ENCODE measurements around the gene ADARB2. TPM values are rescaled to one million over a fixed set of nuclear protein-coding genes. Genes with fewer than 3 reads are reported as not detected.
"Not testable (repeated sequence)": the region's sequence is repeated elsewhere in the genome, so short reads cannot be mapped to it uniquely, and the experiment has no call there.

Gene ADARB2
- total RNA-seq (2014; rRNA removed; shearing (Covaris generic)) = 1.6 and 1.9 TPM in 2 replicates
- polyA plus RNA-seq (2014; cell fraction: nucleus; rRNA removed) = 1.3 and 2.1 TPM in 2 replicates

DNA sequence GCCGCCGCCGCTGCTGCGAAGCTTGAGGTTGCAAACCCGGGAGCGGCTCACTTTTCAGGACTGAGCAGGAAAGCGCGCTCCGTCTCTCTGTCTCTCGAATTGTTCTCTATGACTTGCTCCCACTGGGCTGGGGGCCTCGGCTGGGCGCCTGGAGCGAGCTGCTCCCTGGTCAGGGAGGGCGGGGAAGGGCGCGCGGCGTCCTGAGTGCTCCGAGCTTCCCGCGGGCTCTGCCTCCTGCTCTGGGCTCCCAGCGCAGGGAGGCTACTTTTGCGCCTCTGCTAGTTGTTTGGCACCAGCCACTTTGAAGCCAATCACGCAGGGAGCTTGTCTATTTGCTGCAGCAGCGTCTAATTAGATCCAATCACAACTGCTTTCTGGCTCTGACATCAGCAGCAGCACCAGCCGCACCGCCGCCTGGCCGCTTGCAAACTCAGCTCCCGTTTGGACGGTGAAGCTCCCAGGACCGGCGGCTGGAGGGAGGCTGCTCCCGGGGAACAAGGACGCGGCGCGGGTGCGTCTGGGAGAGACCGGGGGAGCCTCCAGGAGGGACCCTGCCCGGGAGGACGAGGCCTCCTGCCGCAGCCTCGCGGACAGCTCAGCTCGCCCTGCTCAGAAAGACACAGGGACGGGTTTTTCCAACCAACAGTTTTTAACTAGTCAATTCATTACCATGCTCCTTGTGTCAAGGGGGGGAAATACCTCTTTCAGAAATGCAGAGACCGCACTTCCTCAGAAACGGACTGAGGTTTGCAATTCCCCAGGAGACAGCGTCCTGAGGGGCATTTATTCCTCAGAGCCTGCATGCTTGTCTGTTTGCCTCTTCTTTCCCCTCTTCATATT lies at the start of gene ADARB2:
ADARB2 (minus strand) TSS at position 304 of the 840 bp plus-strand sequence.
- peak; percentile 81 for DNase-seq (ENCODE audit: extremely low read depth, low read depth)

DNA sequence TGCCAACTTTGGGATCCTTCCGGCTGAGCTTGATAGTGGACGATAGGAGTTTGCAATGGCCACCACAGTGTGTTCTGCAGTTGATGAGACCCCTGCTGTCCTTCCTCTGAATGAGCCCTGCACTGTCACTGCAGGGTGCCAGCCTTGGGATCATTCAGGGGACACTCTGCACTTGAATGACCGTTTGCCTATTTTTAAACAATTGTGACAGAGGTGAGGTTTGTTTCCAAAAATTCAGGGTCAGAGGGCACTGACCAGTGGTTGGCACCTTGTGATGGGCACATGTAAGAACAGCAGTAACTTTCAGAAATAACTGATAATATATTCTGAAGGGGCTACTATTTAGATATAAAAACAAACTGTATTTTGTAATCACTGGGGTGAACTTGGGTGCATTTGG lies 48.5 kb upstream of the ADARB2 start:
- no peak for DNase-seq (ENCODE audit: extremely low read depth, low read depth)

DNA sequence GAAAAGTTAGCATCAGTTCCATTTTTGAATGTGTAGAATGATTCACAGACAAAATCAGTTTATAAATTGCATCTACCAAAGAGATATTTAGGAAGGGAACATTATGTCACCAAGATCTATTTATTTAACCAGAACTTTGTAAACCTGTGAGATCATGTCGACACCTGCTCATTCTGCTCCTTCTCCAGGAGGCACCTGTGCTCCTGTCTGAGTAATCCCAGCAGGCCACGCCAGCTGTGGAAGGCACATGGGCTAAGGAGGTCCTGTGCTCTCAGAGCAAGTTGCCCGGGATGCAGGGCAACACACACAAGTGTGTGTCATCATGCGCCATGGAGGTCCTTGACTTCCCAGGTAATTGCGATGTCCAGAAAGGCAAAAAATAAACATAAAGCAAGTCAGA lies 45.5 kb upstream of the ADARB2 start:
- DNase-seq (ENCODE audit: extremely low read depth, low read depth) = no peak

DNA sequence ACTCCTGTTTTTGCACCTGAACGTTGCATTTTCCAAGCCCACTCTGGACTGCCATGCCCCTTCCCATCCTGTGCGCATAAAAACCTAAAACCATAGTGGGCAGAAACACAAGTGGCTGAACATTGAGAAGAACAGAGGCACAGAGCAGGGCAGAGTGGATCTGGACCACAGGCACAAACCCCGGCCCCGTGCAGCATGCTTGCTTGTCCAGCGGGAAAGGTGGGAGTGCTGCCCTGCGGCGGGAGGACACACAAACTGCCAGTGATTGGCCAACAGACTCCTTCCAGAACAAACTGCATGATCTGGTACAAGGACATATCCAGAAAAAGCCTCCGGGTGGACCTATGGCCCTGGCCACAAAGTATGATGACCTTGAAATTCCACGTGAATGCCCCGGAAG lies 42.5 kb upstream of the ADARB2 start:
- no peak for DNase-seq (ENCODE audit: extremely low read depth, low read depth)

DNA sequence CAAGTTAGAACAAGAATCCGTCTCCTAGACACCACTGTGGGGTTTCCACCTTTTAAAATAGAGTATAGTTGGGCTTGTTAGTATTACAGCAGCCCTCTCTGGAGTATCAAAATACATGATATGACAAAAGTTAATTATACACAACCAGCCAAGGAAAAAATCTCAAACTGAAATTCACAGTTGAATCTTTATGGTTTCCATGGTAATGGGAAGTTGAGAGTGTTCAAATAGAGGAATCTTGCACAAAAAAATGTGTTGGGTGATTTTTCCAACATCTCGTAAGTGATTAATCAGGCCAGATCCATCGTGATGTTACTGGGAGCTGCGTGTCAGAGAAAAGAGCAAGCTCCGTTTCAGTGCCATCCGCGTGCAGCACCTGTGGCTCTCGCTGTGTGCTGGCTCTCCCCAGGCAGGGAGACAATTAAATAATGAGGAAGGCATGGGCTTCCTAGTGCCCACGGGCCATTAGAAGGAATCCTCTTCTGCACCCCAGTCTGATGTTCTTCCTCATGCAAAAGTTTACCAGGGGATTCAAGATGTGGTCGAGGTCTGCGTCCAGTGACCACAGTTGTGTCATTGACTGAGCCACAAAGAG lies 41.1 kb upstream of the ADARB2 start:
- DNase-seq (ENCODE audit: extremely low read depth, low read depth) = no peak

DNA sequence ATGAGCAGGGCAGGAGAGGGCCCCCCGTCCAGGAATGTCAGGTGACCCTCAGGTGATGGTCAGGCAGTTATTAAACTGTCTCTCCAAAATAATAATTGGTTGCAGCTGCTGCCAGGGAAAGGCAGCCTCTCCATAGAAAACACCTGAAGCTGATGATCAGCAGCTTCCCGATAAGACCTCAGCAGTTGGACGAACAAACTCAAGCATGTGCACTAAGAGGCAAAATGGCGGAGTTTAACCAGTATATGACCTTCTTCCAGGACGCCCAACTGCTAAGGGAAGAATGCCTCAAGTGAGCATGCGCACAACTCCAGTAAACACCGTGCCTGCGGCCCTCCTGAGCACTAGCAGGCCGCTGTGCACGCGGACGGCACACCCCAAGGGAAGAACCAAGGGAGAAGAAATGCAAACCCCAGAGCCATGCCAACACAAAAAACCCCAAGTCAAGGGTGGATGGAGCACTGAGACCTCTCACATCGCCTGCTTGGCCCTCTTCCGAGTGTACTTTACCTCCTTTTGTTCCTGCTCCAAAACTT lies 38.9 kb upstream of the ADARB2 start:
- no peak for DNase-seq (ENCODE audit: extremely low read depth, low read depth)

DNA sequence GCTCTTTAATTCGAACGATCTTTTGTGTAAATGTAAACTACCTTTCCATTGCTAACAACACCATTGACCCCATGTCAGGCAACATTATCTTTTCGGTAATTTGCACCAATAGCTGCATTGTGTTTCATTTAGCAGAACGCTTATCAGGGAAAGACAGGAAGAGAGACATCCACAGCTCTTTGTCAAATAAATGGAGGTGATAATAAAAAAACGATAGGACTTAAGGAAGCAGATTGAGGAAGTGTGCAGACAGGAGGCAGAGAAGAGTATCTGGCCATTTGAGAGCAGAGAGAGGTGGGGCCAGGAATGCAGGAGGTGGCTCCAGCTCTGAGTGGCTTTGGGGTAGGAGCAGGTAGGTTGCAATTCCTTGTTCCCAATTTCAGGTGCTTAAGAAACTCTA lies 37.5 kb upstream of the ADARB2 start:
- no peak for DNase-seq (ENCODE audit: extremely low read depth, low read depth)

DNA sequence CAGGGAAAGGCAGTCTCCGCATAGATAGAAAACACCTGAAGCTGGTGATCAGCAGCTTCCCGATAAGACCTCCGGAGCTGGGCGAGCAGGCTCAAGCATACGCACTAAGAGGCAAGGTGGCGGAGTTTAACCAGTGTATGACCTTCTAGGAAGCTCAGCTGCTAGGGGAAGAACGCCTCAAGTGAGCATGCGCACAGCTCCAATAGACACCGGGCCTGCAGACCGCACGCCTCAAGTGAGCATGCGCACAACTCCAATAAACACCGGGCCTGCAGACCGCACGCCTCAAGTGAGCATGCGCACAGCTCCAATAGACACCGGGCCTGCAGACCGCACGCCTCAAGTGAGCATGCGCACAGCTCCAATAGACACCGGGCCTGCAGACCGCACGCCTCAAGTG lies 35.9 kb upstream of the ADARB2 start:
- not testable (repeated sequence) for DNase-seq (ENCODE audit: extremely low read depth, low read depth)

DNA sequence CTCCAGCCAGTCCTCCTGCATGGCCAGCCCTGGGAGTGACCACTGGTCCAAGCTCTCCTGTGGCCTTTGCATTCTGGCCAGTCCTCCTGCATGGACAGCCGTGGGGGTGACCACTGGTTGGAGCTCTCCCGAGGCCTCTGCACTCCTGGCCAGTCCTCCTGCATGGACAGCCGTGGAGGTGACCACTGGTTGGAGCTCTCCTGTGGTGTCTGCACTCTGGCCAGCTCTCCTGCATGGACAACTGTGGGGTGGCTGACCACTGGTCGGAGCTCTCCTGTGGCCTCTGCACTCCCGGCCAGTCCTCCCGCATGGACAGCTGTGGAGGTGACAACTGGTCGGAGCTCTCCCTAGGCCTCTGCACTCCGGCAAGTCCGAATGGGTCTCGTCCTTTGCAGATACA lies 28.7 kb upstream of the ADARB2 start:
- DNase-seq (ENCODE audit: extremely low read depth, low read depth) = no peak

DNA sequence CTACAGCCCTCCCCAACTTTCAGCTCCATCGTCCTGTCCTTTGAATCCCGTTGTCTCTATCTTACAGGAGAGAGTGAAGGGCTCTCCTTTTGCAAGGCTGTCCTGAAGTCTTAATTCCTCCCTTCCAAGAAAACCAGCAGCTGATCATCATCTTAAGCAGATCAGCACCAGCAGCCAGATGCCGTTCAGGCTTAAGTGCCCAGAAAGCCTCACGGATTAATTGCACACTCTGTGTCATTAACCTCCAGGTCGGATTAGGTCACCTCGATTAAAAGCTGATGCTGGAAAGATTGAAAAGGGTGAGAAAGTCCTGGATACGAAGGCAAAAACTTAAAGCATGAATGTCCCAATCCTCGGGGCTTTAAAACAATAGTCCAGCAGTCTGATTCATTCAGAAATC lies 24.8 kb upstream of the ADARB2 start:
- DNase-seq (ENCODE audit: extremely low read depth, low read depth) = no peak

DNA sequence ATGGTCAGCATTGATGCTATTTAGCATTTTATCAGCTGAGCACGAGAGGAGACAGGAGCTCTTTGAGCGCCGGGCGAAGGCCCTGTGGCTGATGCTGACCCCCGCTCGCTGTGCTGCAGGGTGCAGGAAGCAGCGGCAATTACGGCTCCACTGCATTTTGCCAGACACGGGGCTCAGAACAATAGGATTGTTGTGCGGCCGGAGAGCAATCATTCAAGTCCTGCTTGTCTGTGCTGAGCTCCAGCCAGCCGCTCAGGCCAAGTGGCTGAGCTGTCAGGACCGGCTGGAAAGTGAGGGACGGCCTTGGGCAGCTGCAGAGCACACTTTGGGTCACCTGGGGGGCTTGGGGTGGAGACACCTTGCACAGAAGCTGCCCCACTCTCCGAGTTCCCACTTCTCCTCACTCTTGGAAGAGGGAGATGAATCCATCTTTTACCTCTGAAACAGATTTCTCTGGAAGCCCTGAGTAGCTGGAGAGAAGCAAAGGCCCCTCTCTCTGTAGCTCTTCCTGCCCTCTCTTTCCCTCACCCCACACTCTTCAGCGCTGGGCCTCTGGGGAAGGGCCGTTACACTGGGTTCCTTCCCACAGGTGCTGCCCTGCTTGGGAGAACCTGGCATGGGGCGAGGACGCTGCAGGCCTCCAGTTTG lies 17.3 kb upstream of the ADARB2 start:
- no peak for DNase-seq (ENCODE audit: extremely low read depth, low read depth)

DNA sequence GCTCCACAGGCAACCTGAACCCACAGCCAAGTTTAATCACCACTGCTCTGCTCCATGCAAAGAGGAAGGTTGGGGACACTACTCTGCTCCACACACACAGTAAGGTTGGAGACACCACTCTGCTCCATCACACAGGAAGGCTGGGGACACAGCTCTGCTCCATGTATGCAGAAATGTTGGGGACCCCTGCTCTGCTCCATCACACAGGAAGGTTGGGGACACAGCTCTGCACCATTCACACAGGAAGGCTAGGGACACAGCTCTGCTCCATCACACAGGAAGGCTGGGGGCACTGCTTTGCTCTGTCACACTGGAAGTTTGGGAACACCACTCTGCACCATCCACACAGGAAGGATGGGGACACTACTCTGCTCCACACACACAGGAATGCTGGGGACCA lies 14.8 kb upstream of the ADARB2 start:
- no peak for DNase-seq (ENCODE audit: extremely low read depth, low read depth)

DNA sequence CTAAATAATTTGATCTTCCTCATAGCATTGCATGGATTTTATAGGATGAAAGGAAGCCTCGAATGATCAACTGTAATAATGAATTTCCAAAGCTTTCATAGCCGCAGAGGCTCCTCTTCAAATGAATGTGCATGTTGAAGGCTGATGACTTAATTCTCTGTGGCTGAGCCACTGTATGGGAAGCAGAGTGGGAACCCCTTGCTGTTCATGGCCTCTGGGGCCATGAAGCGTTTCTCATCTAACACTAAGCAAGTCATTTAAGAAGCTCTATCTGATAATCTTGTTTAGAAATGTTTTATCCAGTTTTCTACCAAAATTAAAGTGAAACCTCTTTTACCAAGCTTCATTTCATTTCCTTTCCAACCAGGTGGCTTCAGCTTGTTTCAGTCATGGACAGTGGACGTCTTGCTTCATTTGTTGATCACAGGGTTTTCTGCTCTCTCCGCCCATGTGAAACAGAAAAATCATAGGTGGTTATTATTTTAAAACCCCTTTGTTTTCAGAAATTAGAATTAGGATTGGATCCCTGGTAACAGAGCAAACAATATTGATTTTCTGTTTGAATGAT lies 10.3 kb upstream of the ADARB2 start:
- no peak for DNase-seq (ENCODE audit: extremely low read depth, low read depth)

DNA sequence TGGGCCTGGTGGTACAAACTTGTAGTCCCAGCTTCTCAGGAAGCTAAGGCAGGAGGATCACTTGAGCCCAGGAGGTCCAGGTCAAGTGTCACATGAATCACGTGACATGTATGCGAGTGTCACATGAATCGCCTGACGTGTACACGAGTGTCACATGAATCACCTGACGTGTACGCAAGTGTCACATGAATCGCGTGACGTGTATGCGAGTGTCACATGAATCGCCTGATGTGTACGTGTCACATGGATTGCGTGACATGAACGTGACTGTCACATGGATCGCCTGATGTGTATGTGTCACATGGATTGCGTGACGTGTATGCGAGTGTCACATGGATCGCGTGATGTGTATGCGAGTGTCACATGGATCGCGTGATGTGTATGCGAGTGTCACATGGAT lies 9.5 kb upstream of the ADARB2 start:
- DNase-seq (ENCODE audit: extremely low read depth, low read depth) = no peak

DNA sequence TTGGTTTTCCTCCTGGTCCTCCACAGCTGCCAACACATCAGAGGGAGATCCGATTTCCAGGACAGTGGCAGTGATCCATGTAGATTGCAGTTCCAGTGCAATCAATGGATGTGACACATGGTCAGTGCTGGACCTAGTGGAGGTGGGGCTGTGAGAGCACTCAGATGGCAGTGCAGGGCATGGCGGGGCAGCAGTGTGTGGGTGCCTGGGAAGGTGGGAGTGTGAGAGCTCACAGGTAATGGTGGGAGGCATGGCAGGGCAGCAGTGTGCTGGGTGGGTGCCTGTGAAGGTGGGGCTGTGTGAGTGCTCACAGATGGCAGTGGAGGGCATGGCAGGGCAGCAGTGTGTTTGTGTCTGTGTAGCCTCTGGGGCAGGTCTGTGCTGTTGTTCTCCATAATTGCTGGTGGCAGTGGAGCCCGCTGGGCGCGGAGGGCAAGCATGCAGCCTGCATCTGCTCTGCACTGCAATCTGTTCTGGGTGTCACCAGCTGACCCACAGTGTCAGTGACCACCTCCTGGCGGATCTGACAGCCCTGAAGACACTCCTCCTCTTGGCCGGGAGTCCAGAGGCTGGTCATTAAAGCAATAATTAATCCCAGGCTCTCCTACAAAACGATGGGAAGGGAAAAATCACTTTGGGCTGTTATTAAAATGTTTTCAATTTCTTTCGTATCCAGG lies 8.6 kb upstream of the ADARB2 start:
- no peak for DNase-seq (ENCODE audit: extremely low read depth, low read depth)

DNA sequence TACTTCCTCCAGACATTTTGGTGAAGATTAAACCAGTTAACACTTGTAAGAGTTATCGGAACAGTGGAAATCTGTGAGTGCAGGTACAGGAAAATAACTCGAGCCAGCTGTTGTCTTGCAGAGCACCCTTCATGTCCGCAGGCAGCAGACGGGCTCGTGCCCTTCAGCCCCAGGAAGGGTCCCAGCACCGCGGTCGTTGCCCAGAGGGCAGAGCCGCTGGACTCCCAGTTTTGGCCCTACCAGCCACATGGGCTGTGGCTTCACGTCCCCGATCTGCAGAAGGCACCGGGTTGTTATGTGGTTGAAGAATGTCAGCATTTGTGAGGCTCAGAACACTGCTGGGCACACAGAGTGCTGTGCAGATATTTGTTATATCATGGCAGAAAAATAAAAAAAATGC lies 7.2 kb upstream of the ADARB2 start:
- DNase-seq (ENCODE audit: extremely low read depth, low read depth) = no peak

DNA sequence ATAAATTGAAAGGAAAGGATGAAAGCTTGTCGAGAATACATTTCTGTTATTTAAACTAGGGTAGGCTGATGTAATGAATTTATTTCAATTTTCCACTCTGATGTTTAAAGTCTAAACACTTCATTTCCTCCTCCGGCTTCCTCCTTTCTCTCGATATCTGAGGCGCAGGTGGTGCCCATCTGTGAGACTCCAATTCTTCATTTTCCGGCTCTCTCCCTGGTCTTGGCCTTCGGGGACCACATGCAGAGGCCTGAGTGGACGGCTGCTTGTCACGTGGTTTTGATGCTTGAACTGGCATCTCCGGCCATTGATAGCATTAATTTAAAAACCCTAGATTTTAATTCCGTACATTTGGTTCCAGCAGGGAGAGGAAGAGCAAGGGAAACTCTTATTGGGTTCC lies 5.8 kb upstream of the ADARB2 start:
- DNase-seq (ENCODE audit: extremely low read depth, low read depth) = no peak

DNA sequence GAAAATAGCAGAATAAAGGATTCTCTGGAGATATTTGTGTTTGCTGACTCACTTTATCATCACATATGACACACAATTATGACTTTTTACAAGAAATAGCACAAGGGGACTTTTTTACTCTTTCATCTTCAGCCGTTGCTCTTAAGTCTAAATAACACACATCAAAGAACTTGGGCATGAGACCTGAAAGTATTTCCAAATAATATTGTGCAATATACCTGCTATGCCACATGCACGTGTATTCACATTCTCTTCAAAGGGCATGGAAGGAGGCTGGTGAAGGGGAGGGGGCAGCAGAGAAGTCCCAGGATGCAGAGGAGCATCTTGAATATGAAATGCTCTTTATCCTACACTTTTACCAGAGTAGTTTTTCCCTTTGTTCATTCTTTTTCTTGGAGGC lies 4.1 kb upstream of the ADARB2 start:
- no peak for DNase-seq (ENCODE audit: extremely low read depth, low read depth)

DNA sequence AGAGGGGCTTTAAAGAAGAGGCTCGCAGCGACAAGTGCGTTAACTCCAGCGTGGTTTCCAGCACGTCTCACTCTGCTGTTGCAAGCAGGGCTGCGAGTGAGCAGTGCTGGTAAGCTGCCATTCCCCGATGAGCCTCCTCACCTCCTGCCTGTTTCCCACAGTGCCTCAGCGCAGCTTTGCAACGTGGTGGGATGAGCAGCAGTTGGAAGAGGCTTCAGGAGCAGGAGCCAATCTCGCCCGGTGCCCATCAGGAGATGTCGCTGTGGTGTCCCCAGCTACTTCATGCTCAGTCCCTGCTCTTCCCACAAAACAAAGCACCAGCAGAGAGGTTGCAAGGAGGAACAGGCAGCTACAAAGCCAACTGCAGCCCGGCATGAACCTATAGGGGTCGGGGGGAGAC lies 2.4 kb upstream of the ADARB2 start:
- DNase-seq (ENCODE audit: extremely low read depth, low read depth) = no peak

DNA sequence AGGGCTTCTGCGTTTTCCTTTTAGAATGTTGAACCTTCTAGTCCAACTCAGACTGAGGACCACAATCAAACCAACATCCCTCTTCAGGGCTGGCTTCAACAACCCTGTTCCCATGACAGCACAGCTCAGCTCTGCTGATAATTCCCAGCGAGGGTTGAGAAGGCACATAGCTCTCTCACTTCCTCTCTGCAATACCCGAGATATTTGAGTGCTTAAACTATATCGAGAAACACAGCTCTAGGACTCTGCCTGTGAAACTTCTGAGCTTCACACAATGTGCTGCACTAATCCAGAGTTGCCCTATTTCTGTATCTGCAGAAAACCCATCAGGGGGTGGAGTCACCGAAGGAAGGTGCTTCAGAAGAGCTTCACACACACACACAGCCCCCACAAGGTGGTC lies 1.6 kb upstream of the ADARB2 start:
- no peak for DNase-seq (ENCODE audit: extremely low read depth, low read depth)

DNA sequence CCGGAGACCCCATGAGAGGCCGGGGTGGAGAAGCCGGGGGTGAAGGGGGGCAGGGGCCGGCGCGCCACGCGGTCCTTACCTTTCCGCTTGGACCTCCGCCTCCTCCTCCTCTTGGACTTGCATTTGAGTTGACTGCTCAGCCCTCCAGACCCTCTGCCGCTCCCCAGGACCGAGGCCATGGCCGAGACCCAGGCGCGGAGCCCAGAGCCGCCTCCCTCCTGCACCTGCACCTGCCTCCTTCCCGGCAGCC lies 428 bp downstream of the ADARB2 start:
- no peak for DNase-seq (ENCODE audit: extremely low read depth, low read depth)

All from NCI-H460 (cell line).